Activated T-helper 17 cell treated with anti-CD3 and anti-CD28 coated beads, Interleukin-2, amount 50 U/mL, for 72 hours (primary cell): ENCODE measurements around the gene ZNF200. TPM values are rescaled to one million over a fixed set of nuclear protein-coding genes. Genes with fewer than 3 reads are reported as not detected.
A peak's percentile ranks its signal among the peaks of the same experiment; 100 is the strongest.

Experiments used
- ATAC-seq: fragments of 150-1000 bp; cut with Tn5 transposase; replicated peaks from 2 replicates; pipeline ENCODE4 v1.10.0; 2021; ENCODE audit warnings: mild to moderate bottlenecking, moderate library complexity
- H3K27ac Mint-ChIP-seq: one replicate; pipeline ENCODE4 v1.8.0; 2022; ENCODE audit warnings: mixed read lengths
- H3K27me3 Mint-ChIP-seq: one replicate; pipeline ENCODE4 v1.8.0; 2022; ENCODE audit warnings: mixed read lengths
- H3K36me3 Mint-ChIP-seq: one replicate; pipeline ENCODE4 v1.8.0; 2022; ENCODE audit warnings: low read depth, mild to moderate bottlenecking, mixed read lengths
- H3K4me1 Mint-ChIP-seq: one replicate; pipeline ENCODE4 v1.8.0; 2022; ENCODE audit warnings: mixed read lengths
- H3K4me3 Mint-ChIP-seq: one replicate; pipeline ENCODE4 v1.8.0; 2022; ENCODE audit warnings: mild to moderate bottlenecking, mixed read lengths
- H3K9me3 Mint-ChIP-seq: one replicate; pipeline ENCODE4 v1.8.0; 2022; ENCODE audit warnings: mixed read lengths
- total RNA-seq, 2 donors: library from RNA; stranded (reverse); gene quantifications; one replicate each; pipeline ENCODE4 v1.2.3, GENCODE V29; 2022

ZNF200 gene
- total RNA-seq, 2 donors from 2014 or later, result 14.6 to 23.2 TPM

DNA sequence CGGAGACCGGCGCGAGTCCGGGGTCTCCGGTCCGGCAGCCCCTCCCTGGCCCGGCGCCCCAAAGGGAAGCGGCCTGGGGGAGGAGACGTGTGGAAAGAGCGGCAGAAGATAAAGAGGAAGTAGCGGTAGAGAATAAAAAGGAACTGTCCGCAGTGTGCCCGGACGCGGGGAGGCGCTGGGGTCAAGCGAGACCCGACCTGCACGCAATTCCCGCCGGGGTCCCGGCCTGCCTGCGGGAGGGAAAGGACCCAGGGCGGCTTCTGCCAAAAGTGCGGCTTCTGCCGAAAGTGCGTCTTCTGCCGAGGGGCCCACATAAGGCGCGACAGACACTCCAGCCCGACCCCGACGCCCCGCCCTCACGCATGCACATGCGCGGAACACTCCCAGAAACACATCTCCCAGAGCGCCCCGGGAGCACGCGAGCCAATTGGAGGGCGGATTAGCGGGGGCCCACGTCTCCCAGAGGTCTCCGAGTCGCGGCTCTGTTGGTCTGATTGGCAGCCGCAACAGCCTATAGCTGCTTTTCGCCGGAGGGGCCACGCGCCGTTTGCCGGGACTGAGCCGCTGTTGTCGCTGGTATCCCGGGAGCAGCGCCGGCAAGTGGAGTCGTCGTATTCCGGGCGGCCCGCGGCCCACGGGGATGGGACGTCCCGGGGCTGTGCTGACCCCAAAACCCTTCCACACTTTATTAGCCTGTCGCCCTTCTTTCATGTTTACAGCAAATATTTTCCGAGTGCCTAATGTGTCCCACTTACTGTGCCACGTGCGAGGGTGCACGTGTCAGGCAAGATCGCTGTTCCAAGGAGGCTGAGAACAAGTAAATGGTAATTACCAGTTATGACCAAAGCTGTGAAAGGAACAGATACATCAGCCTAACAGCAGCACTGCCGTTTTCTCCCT, 29.4 kb upstream of the ZNF200 start:
- Mint-ChIP-seq H3K4me1 (peaks cover 10% of the 10 kb centered on the region), H3K9me3 (no peaks in the 10 kb centered on the region), H3K4me3 (peak overlapping the region; percentile 78), H3K27ac (peak overlapping the region; percentile 81), H3K27me3 (no peaks in the 10 kb centered on the region), H3K36me3 (peaks cover 7% of the 10 kb centered on the region)
- ATAC-seq, result peak; percentile 83

GRCh38 chr16:3262517-3262916, 27.6 kb upstream of the ZNF200 start:
- ATAC-seq, result no peak
- Mint-ChIP-seq H3K27ac (peak overlapping the region; percentile 81), H3K36me3 (peaks cover 7% of the 10 kb centered on the region), H3K9me3 (no peaks in the 10 kb centered on the region), H3K4me1 (peaks cover 10% of the 10 kb centered on the region), H3K27me3 (no peaks in the 10 kb centered on the region), H3K4me3 (peak overlapping the region; percentile 78)

- no peaks in the 10 kb centered on the region for H3K27me3 Mint-ChIP-seq
- ATAC-seq, result no peak
- H3K36me3 Mint-ChIP-seq, result peaks cover 7% of the 10 kb centered on the region
- no peaks in the 10 kb centered on the region for H3K9me3 Mint-ChIP-seq
- no peak overlapping the region for H3K27ac Mint-ChIP-seq
- no peak overlapping the region for H3K4me3 Mint-ChIP-seq
- peaks cover 10% of the 10 kb centered on the region for H3K4me1 Mint-ChIP-seq
Measured at GRCh38 chr16:3259836-3260235, 24.9 kb upstream of the ZNF200 start.

GRCh38 chr16:3256866-3257465, 22.0 kb upstream of the ZNF200 start:
- no peaks in the 10 kb centered on the region for H3K27me3 Mint-ChIP-seq
- H3K9me3 Mint-ChIP-seq, result no peaks in the 10 kb centered on the region
- H3K36me3 Mint-ChIP-seq, result no peaks in the 10 kb centered on the region

GRCh38 chr16:3256146-3256865, 21.3 kb upstream of the ZNF200 start, which contains the start of gene MEFV:
MEFV (minus strand) TSS chr16:3256633; CDS start chr16:3256587, 46 bp downstream.
- H3K36me3 Mint-ChIP-seq, result no peaks in the 10 kb centered on the region
- no peaks in the 10 kb centered on the region for H3K4me1 Mint-ChIP-seq
- no peak for ATAC-seq
- H3K27ac Mint-ChIP-seq, result no peak within 1 kb of the TSS
- no peak within 1 kb of the TSS for H3K4me3 Mint-ChIP-seq
- no peaks in the 10 kb centered on the region for H3K9me3 Mint-ChIP-seq
- no peaks in the 10 kb centered on the region for H3K27me3 Mint-ChIP-seq

More at GRCh38 chr16:3256866-3257465, 22.0 kb upstream of the ZNF200 start:
- Mint-ChIP-seq H3K4me1 (peaks cover 3% of the 10 kb centered on the region), H3K27ac (no peak overlapping the region), H3K4me3 (no peak overlapping the region)
- no peak for ATAC-seq

DNA sequence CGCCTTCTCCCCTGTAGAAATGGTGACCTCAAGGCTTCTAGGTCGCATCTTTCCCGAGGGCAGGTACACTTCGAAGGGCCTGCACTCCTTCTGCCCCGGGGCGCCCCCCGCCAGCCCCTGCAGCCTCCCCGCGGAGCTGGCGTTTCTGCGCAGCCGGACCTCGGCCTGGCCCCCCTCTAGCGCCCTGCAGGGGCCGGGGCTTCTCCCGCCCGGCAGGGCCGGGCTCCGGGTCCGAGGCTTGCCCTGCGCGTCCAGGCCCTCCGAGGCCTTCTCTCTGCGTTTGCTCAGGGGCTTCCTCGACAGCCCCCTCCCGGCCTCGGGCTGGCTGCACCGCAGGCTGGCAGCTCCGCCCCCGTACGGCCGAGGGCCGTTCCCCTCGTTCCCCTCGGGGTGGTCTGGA, 19.4 kb upstream of the ZNF200 start:
- no peak for ATAC-seq
- no peaks in the 10 kb centered on the region for H3K4me1 Mint-ChIP-seq
- no peak overlapping the region for H3K27ac Mint-ChIP-seq

GRCh38 chr16:3252967-3253366, 18.0 kb upstream of the ZNF200 start:
- ATAC-seq, result no peak
- Mint-ChIP-seq H3K9me3 (no peaks in the 10 kb centered on the region), H3K27me3 (no peaks in the 10 kb centered on the region), H3K4me1 (no peaks in the 10 kb centered on the region), H3K27ac (no peak overlapping the region), H3K4me3 (no peak overlapping the region), H3K36me3 (no peaks in the 10 kb centered on the region)

More for the DNA sequence above, 19.4 kb upstream of the ZNF200 start:
- H3K27me3 Mint-ChIP-seq, result no peaks in the 10 kb centered on the region
- no peaks in the 10 kb centered on the region for H3K9me3 Mint-ChIP-seq
- H3K36me3 Mint-ChIP-seq, result no peaks in the 10 kb centered on the region
- H3K4me3 Mint-ChIP-seq, result no peak overlapping the region

- peaks cover 3% of the 10 kb centered on the region for H3K27me3 Mint-ChIP-seq
- H3K27ac Mint-ChIP-seq, result no peak overlapping the region
- no peak for ATAC-seq
- H3K9me3 Mint-ChIP-seq, result no peaks in the 10 kb centered on the region
- no peaks in the 10 kb centered on the region for H3K4me1 Mint-ChIP-seq
- H3K4me3 Mint-ChIP-seq, result no peak overlapping the region
- H3K36me3 Mint-ChIP-seq, result no peaks in the 10 kb centered on the region
Measured at GRCh38 chr16:3249451-3249850, 14.5 kb upstream of the ZNF200 start.

- ATAC-seq, result no peak
- Mint-ChIP-seq H3K4me3 (no peak overlapping the region), H3K36me3 (no peaks in the 10 kb centered on the region), H3K27me3 (peaks cover 3% of the 10 kb centered on the region), H3K9me3 (no peaks in the 10 kb centered on the region), H3K4me1 (no peaks in the 10 kb centered on the region), H3K27ac (no peak overlapping the region)
Measured at GRCh38 chr16:3249020-3249419, 14.1 kb upstream of the ZNF200 start.

DNA sequence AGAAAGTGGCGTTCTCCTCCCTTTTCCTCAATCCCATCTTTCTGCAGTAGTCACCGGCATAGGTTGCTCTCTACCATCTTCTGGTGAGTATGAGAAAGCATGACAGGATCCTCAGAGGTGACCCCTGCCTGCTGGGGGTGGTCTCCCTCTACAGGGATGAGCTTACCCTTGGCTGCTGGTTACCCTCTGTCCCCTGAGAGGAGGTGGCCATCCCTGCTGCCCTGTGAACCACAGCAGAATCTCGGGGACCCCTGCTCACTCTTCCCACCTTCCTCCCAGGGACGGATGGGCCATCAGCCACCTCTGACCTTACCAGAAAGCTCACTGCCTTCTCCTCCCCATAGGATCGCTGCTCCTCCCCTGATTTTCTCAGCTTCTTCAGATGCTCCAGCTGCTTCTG, 13.6 kb upstream of the ZNF200 start:
- ATAC-seq, result no peak
- H3K9me3 Mint-ChIP-seq, result no peaks in the 10 kb centered on the region

DNA sequence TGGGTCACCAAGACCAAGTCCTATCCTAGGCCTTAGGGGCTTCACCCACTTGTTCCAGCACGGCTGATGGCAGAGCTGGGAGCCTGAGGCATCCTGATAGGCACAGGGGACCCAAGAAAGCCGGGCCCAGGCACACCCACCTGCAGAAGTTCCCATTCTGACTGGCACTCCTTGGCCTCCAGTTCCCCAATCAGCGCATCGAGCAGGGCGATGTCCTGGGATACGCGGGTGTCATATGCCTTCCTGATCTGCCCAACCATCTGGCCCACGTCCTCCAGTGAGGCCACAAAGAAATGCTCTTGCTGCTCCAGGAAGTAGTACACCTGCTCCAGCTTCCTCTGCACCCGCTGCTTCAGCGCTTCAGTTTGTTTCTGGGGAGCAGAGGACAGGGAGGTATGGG, 11.9 kb upstream of the ZNF200 start:
- Mint-ChIP-seq H3K4me3 (no peak overlapping the region), H3K36me3 (no peaks in the 10 kb centered on the region), H3K27me3 (peaks cover 6% of the 10 kb centered on the region), H3K27ac (no peak overlapping the region), H3K9me3 (no peaks in the 10 kb centered on the region), H3K4me1 (no peaks in the 10 kb centered on the region)
- no peak for ATAC-seq

More for the DNA sequence above, 13.6 kb upstream of the ZNF200 start:
- Mint-ChIP-seq H3K27ac (no peak overlapping the region), H3K4me3 (no peak overlapping the region), H3K36me3 (no peaks in the 10 kb centered on the region), H3K27me3 (peaks cover 3% of the 10 kb centered on the region), H3K4me1 (no peaks in the 10 kb centered on the region)

DNA sequence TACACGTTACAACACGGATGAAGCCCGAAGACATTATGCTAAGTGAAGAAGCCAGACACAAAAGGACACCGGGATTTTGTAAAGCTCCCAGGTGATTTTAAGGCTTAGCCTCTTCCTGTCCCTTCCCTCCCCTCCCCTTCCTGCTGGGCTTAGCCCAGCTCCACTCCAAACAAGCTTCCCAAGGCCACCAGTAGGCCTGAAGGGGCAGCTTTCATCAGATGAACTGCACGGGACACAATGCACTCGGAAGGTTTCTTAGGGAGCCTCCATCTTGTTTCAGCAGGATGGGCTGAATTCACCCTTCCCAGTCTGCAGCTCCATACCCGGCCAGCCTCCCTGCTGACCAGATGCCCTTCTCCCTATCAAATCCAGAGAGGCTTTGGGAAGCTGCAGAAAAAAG, 11.0 kb upstream of the ZNF200 start:
- no peak overlapping the region for H3K4me3 Mint-ChIP-seq
- H3K9me3 Mint-ChIP-seq, result no peaks in the 10 kb centered on the region
- no peaks in the 10 kb centered on the region for H3K4me1 Mint-ChIP-seq
- no peak overlapping the region for H3K27ac Mint-ChIP-seq
- H3K36me3 Mint-ChIP-seq, result no peaks in the 10 kb centered on the region
- ATAC-seq, result no peak
- H3K27me3 Mint-ChIP-seq, result peaks cover 6% of the 10 kb centered on the region

DNA sequence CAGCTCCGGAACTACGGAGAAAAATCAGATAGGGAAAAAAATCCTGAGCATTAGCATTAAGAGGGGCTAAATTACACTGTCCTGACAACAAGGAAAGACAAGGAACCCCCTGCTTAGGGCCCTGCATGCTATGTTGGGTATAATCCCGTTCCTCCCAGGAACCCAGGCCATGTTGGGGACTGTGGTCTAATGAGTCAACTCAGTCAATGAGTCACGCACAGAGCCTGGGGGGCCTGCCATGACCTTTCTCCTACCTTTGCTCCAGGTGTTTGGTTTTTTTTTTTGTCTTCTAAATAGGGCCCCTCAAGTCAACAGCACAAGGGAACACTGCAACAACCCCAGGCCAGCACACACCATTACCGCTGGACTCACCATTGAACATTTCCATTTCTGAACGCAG, 8.9 kb upstream of the ZNF200 start:
- Mint-ChIP-seq H3K4me3 (no peak overlapping the region), H3K9me3 (no peaks in the 10 kb centered on the region), H3K27ac (no peak overlapping the region), H3K4me1 (no peaks in the 10 kb centered on the region), H3K27me3 (peaks cover 6% of the 10 kb centered on the region), H3K36me3 (no peaks in the 10 kb centered on the region)
- ATAC-seq, result peak; percentile 37

DNA sequence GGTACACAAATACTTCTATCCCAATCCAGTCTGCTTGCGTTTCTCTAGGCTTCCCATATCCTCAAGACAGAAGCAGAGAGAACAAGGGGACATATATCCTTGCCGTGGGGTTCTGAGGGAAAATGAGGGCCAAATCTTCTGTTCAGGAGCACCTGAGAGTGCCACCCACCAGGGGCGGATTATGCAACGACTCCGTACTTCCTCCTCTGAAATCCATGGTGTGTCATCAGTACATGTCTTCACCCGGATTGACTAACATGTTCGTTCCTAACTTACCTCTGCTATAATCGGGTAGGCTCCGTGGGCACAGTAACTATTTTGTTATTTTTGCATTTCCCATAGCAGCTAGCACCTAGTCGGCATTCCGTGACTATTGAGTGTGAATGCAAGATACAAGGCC, 7.8 kb upstream of the ZNF200 start:
- H3K36me3 Mint-ChIP-seq, result no peaks in the 10 kb centered on the region
- H3K4me3 Mint-ChIP-seq, result no peak overlapping the region
- ATAC-seq, result no peak
- H3K9me3 Mint-ChIP-seq, result no peaks in the 10 kb centered on the region
- no peak overlapping the region for H3K27ac Mint-ChIP-seq
- peaks cover 6% of the 10 kb centered on the region for H3K27me3 Mint-ChIP-seq
- H3K4me1 Mint-ChIP-seq, result no peaks in the 10 kb centered on the region
